Liver (tissue), 9 donors: ENCODE data around the gene LGALS4. TPM values are rescaled to one million over a fixed set of nuclear protein-coding genes. Genes with fewer than 3 reads are reported as not detected.

Source experiments
- DNase-seq: peaks from one replicate; pipeline ENCODE4 v3.0.0-alpha.2; 2017; ENCODE audit warnings: low spot score
- H3K27ac ChIP-seq, 2 donors: one replicate each; pipeline ENCODE4 v1.7.0; 2013; ENCODE audit warnings: inconsistent platforms in 2 of 2, low read length in 2 of 2, control low read depth in 1 of 2, low read depth in 1 of 2, mild to moderate bottlenecking in 1 of 2
- H3K27me3 ChIP-seq, 4 donors: one replicate each; pipeline versions ENCODE4 v1.6.1 to v1.7.0; 2013; ENCODE audit warnings: low read length in 3 of 4, inconsistent platforms in 1 of 4, mild to moderate bottlenecking in 1 of 4, moderate library complexity in 1 of 4; ENCODE audit not compliant: control insufficient read depth in 4 of 4, insufficient read depth in 4 of 4
- H3K36me3 ChIP-seq, 4 donors: one replicate each; pipeline versions ENCODE4 v1.6.1 to v1.7.0; 2013; ENCODE audit warnings: low read length in 3 of 4, mild to moderate bottlenecking in 3 of 4, low read depth in 1 of 4, moderate library complexity in 1 of 4; ENCODE audit not compliant: control insufficient read depth in 4 of 4, insufficient read depth in 3 of 4
- H3K4me1 ChIP-seq, 4 donors: one replicate each; pipeline versions ENCODE4 v1.6.1 to v1.7.0; 2013; ENCODE audit warnings: low read length in 3 of 4, mild to moderate bottlenecking in 3 of 4, moderate library complexity in 1 of 4; ENCODE audit not compliant: control insufficient read depth in 4 of 4, insufficient read depth in 4 of 4
- H3K4me3 ChIP-seq, 3 donors: one replicate each; pipeline versions ENCODE4 v1.6.1 to v1.7.0; 2013; ENCODE audit warnings: low read length in 3 of 3, control low read depth in 1 of 3, low read depth in 1 of 3, mild to moderate bottlenecking in 1 of 3
- H3K9ac ChIP-seq, 2 donors: one replicate each; pipeline ENCODE4 v1.7.0; 2013; ENCODE audit warnings: low read length in 2 of 2, mild to moderate bottlenecking in 2 of 2, moderate library complexity in 2 of 2, control low read depth in 1 of 2, low read depth in 1 of 2
- H3K9me3 ChIP-seq, 4 donors: one replicate each; pipeline versions ENCODE4 v1.6.1 to v1.7.0; 2013; ENCODE audit warnings: low read length in 3 of 4; ENCODE audit not compliant: control insufficient read depth in 4 of 4
- ATF3 ChIP-seq: IDR thresholded peaks from 2 replicates; pipeline ENCODE4 v1.6.1; 2016; ENCODE audit warnings: antibody characterized with exemption
- CTCF ChIP-seq: fragments of 150-350 bp; IDR thresholded peaks from 2 replicates; pipeline ENCODE4 v1.5.1; 2017; ENCODE audit warnings: improper control_type of control experiment, low read depth, low read length; ENCODE audit not compliant: missing input control
- EGR1 ChIP-seq, 2 donors: IDR thresholded peaks; 2 replicates each; pipeline ENCODE4 v1.6.1; 2016 to 2018; ENCODE audit warnings: antibody characterized with exemption in 2 of 2, low read depth in 2 of 2
- FOXA1 ChIP-seq: IDR thresholded peaks from 2 replicates; pipeline ENCODE4 v1.6.1; 2016; ENCODE audit warnings: antibody characterized with exemption
- FOXA2 ChIP-seq: IDR thresholded peaks from 2 replicates; pipeline ENCODE4 v1.6.1; 2016; ENCODE audit warnings: antibody characterized with exemption
- GABPA ChIP-seq, 2 donors: IDR thresholded peaks in 1 of 2; conservative IDR thresholded peaks in 1 of 2; 2 replicates each; pipeline ENCODE4 v1.6.1; 2016; ENCODE audit warnings: antibody characterized with exemption in 2 of 2, mild to moderate bottlenecking in 1 of 2, moderate library complexity in 1 of 2
- HNF4A ChIP-seq, 2 donors: conservative IDR thresholded peaks; 2 replicates each; pipeline ENCODE4 v1.6.1; 2016; ENCODE audit warnings: antibody characterized with exemption in 2 of 2, mild to moderate bottlenecking in 2 of 2
- HNF4G ChIP-seq: IDR thresholded peaks from 2 replicates; pipeline ENCODE4 v1.6.1; 2016; ENCODE audit warnings: antibody characterized with exemption
- JUND ChIP-seq, 2 donors: IDR thresholded peaks; 2 replicates each; pipeline ENCODE4 v1.6.1; 2016; ENCODE audit warnings: antibody characterized with exemption in 2 of 2
- MAX ChIP-seq: IDR thresholded peaks from 2 replicates; pipeline ENCODE4 v1.6.1; 2016; ENCODE audit warnings: antibody characterized with exemption
- NR2F2 ChIP-seq: IDR thresholded peaks from 2 replicates; pipeline ENCODE4 v1.6.1; 2016; ENCODE audit warnings: antibody characterized with exemption
- RAD21 ChIP-seq, 2 donors: IDR thresholded peaks; 2 replicates each; pipeline ENCODE4 v1.6.1; 2016; ENCODE audit warnings: antibody characterized with exemption in 2 of 2, mild to moderate bottlenecking in 2 of 2
- REST ChIP-seq: IDR thresholded peaks from 2 replicates; pipeline ENCODE4 v1.6.1; 2016; ENCODE audit warnings: antibody characterized with exemption, mild to moderate bottlenecking
- RXRA ChIP-seq, 2 donors: IDR thresholded peaks; 2 replicates each; pipeline ENCODE4 v1.6.1; 2017 to 2018; ENCODE audit warnings: antibody characterized with exemption in 2 of 2, mild to moderate bottlenecking in 1 of 2
- SP1 ChIP-seq: IDR thresholded peaks from 2 replicates; pipeline ENCODE4 v1.6.1; 2018; ENCODE audit warnings: antibody characterized with exemption, mild to moderate bottlenecking
- TAF1 ChIP-seq: conservative IDR thresholded peaks from 2 replicates; pipeline ENCODE4 v1.6.1; 2016; ENCODE audit warnings: antibody characterized with exemption, mild to moderate bottlenecking
- YY1 ChIP-seq: IDR thresholded peaks from 2 replicates; pipeline ENCODE4 v1.6.1; 2016; ENCODE audit warnings: antibody characterized with exemption, mild to moderate bottlenecking
- ZBTB33 ChIP-seq: IDR thresholded peaks from 2 replicates; pipeline ENCODE4 v1.6.1; 2016; ENCODE audit warnings: antibody characterized with exemption
- WGBS: extraction: QIAGEN DNeasy Blood & Tissue Kit; methylation state at CpG from one replicate; pipeline ENCODE4 v1.1.7; 2013; 5-methylcytosine and 5-hydroxymethylcytosine counted together
- polyA plus RNA-seq, 2 donors: library from polyadenylated mRNA; stranded (reverse) in 1 of 2; unstranded in 1 of 2; fragments of 200-250 nt in 1 of 2; fragments of >200 nt in 1 of 2; fragmentation: Nextera tagmentation in 1 of 2; extraction: Ambion mirVana in 1 of 2; gene quantifications; one replicate each; pipeline versions ENCODE4 v1.2.1 to v1.2.3, GENCODE V29; 2013 to 2015
- total RNA-seq, 2 donors: library from RNA; depleted of rRNA; stranded (reverse); fragments of >200 nt; gene quantifications; one replicate each; pipeline ENCODE4 v1.2.3, GENCODE V29; 2014
- donor health status: healthy.
- donor health status: healthy.
- donor health status: healthy.
- donor health status: healthy.
- donor health status: healthy.

Gene LGALS4
- total and polyA plus RNA-seq, 4 donors: 0.42 to 40.6 (median 12.1) TPM

- no peak for TF ChIP-seq CTCF
- no peak for TF ChIP-seq ATF3
- TF ChIP-seq FOXA1: no peak
- TF ChIP-seq RXRA (IDR thresholded peaks at IDR 0.05): peak in 1 of 2 donors; percentile 62
- TF ChIP-seq FOXA2: no peak
- no peak for TF ChIP-seq EGR1 (IDR thresholded peaks at IDR 0.05; ENCODE audit: low read depth in 2 of 2)
- no peak for TF ChIP-seq REST
- TF ChIP-seq HNF4A (conservative IDR thresholded peaks at IDR 0.05): peak; percentile 27 to 32
- peak overlapping the region in 1 of 2 donors; percentile 17 for H3K27ac ChIP-seq
- no peaks in the 10 kb centered on the region for H3K9me3 ChIP-seq
- no peak for DNase-seq
- WGBS: 73% methylated on average over 19 of the region's 19 CpGs
- no peak overlapping the region for H3K4me3 ChIP-seq
- H3K9ac ChIP-seq: peak overlapping the region in 1 of 2 donors; percentile 11
- peaks cover 39 to 89% (median 77%) of the 10 kb centered on the region in 4 donors for H3K36me3 ChIP-seq
- H3K4me1 ChIP-seq: peaks cover 22 to 84% (median 75%) of the 10 kb centered on the region in 4 donors
- no peaks in the 10 kb centered on the region for H3K27me3 ChIP-seq
Measured at GRCh38 chr19:38841787-38842438, 29.2 kb upstream of the LGALS4 start.

GRCh38 chr19:38841180-38841766, 28.5 kb upstream of the LGALS4 start:
- Histone ChIP-seq H3K4me1 (peaks cover 24 to 87% (median 79%) of the 10 kb centered on the region in 4 donors), H3K27ac (peak overlapping the region; percentile 2 to 17), H3K4me3 (no peak overlapping the region), H3K9ac (peak overlapping the region in 1 of 2 donors; percentile 11), H3K36me3 (peaks cover 43 to 88% (median 80%) of the 10 kb centered on the region in 4 donors), H3K9me3 (no peaks in the 10 kb centered on the region), H3K27me3 (no peaks in the 10 kb centered on the region)
- DNase-seq: no peak
- WGBS: 83% methylated on average over 12 of the region's 12 CpGs
- TF ChIP-seq HNF4G: peak; percentile 14
- TF ChIP-seq HNF4A (conservative IDR thresholded peaks at IDR 0.05): peak; percentile 58 to 67
- TF ChIP-seq NR2F2: no peak
- no peak for TF ChIP-seq REST
- no peak for TF ChIP-seq ZBTB33
- no peak for TF ChIP-seq GABPA (IDR thresholded peaks at IDR 0.05 in 1 of 2, conservative IDR thresholded peaks at IDR 0.05 in 1 of 2)
- no peak for TF ChIP-seq FOXA2
- peak; percentile 33 for TF ChIP-seq SP1
- no peak for TF ChIP-seq RAD21 (IDR thresholded peaks at IDR 0.05)
- no peak for TF ChIP-seq ATF3
- no peak for TF ChIP-seq EGR1 (IDR thresholded peaks at IDR 0.05; ENCODE audit: low read depth in 2 of 2)
- TF ChIP-seq YY1: peak; percentile 48
- TF ChIP-seq MAX: no peak
- no peak for TF ChIP-seq JUND (IDR thresholded peaks at IDR 0.05)
- TF ChIP-seq FOXA1: no peak
- no peak for TF ChIP-seq TAF1
